ENCODE results near the gene ROR1. TPM values are rescaled to one million over a fixed set of nuclear protein-coding genes. Genes with fewer than 3 reads are reported as not detected.

Gene ROR1
- total RNA-seq, 1 experiment from 2014 or later = 19.0 TPM

DNA sequence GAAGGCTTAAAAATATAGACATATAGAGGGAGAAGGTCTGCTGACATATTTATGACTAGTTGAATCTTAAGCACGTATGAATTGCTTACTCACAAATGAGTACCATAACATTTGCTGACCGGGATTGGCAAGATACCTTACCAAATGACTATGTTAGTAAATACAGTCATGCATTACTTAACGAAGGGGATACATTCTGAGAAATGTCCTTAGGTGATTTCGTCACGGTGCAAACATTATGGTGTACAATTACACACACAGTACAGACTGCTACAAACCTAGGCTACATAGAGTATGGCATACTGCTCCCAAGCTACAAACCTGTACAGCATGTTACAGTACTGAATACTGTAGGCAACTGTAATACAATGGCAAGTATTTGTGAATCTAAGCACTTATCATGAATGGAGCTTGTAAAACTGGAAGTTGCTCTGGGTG is 410.2 kb downstream of the ROR1 start:
- Histone ChIP-seq H3K9me3 (ENCODE audit: insufficient read depth, low read depth) (no peaks in the 10 kb centered on the region), H2AFZ (no peak overlapping the region), H3K36me3 (ENCODE audit: low read depth) (no peaks in the 10 kb centered on the region), H3K27ac (0 out of 2 replicates have a peak overlapping the region, but pooled peaks have one; percentile 19), H3F3A (ENCODE audit: insufficient read depth, low read depth) (peaks cover 2% of the 10 kb centered on the region; the same call in 1 of the 2 replicates), H3K27me3 (ENCODE audit: insufficient read depth, low read depth) (no peaks in the 10 kb centered on the region), H3K9me2 (ENCODE audit: insufficient read depth) (no peaks in the 10 kb centered on the region), H3K4me2 (no peak overlapping the region), H4K20me1 (ENCODE audit: insufficient read depth) (no peaks in the 10 kb centered on the region), H3K4me1 (replicated peaks; ENCODE audit: insufficient read depth) (peaks cover 8% of the 10 kb centered on the region; the same call in 1 of the 2 replicates), H3K79me2 (ENCODE audit: low read depth) (no peaks in the 10 kb centered on the region), H3K4me3 (no peak overlapping the region)
- POLR2A ChIA-PET (ENCODE audit: unreplicated experiment) = no interaction called here
- no TSS peak for BruUV-seq (replicated peaks)
- DNase-seq = peak in 1 of 2 experiments; percentile 52
- CTCF ChIA-PET = no interaction called here
- intact Hi-C loops (cut with micrococcal nuclease; ENCODE audit: unreplicated experiment) = no loop called here
- no peak for TF ChIP-seq EZH2 (IDR thresholded peaks at IDR 0.05; ENCODE audit: low read depth)
- no peak for TF ChIP-seq CTCF (conservative IDR thresholded peaks at IDR 0.05)

DNA sequence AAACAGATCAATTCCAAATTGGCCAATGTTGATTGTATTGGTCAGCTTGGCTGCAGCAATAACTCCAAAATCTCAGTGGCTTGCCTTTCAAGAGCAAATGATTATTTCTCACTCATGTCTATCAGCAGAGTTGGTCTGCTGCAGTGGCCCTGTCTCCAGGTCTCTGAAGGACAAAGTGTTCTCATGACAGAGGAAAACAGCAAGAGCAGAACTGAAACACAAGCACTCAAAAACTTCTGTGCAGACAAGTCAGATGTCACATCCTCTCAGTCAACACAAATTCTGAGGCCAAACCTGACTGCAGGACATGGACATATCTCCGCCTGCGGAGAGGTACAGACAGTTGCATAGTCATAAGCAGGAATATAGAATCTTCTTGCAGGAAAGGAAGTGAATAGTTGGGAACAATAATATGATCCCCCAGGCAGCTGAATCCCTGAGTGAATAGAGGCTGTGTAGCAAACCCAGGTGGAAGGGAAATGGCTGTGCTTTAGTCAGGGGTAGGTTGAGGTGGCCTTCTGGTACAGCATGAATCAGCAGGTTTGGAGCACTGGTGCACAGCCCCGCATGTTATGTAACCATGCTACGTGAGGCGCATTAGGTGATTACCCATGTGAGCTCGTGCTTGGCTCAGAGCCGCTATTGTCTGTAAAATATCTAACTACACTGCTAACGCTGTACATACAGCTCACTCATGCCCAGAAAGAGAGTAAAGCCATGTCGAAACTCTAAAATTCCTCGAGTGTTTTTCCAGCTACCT is 412.5 kb downstream of the ROR1 start:
- Histone ChIP-seq H3K27me3 (ENCODE audit: insufficient read depth, low read depth) (no peaks in the 10 kb centered on the region), H3K4me3 (no peak overlapping the region), H3K9me2 (ENCODE audit: insufficient read depth) (no peaks in the 10 kb centered on the region), H3K4me2 (no peak overlapping the region), H3K27ac (no peak overlapping the region), H3F3A (ENCODE audit: insufficient read depth, low read depth) (no peaks in the 10 kb centered on the region), H4K20me1 (ENCODE audit: insufficient read depth) (no peaks in the 10 kb centered on the region), H2AFZ (no peak overlapping the region), H3K36me3 (ENCODE audit: low read depth) (no peaks in the 10 kb centered on the region), H3K4me1 (replicated peaks; ENCODE audit: insufficient read depth) (peaks cover 8% of the 10 kb centered on the region; the same call in 1 of the 2 replicates), H3K9me3 (ENCODE audit: insufficient read depth, low read depth) (no peaks in the 10 kb centered on the region), H3K79me2 (ENCODE audit: low read depth) (no peaks in the 10 kb centered on the region)
- ChIA-PET CTCF (interaction anchor here (0.6 kb wide), 1 partner anchor 49 kb away, joined by 10 read pairs; no protein-coding TSS in a partner anchor), POLR2A (ENCODE audit: unreplicated experiment) (no interaction called here)
- no TSS peak for BruUV-seq (replicated peaks)
- no peak for TF ChIP-seq EZH2 (IDR thresholded peaks at IDR 0.05; ENCODE audit: low read depth)
- TF ChIP-seq CTCF (conservative IDR thresholded peaks at IDR 0.05) = no peak
- intact Hi-C loops (cut with micrococcal nuclease; ENCODE audit: unreplicated experiment) = no loop called here
- no peak for DNase-seq

DNA sequence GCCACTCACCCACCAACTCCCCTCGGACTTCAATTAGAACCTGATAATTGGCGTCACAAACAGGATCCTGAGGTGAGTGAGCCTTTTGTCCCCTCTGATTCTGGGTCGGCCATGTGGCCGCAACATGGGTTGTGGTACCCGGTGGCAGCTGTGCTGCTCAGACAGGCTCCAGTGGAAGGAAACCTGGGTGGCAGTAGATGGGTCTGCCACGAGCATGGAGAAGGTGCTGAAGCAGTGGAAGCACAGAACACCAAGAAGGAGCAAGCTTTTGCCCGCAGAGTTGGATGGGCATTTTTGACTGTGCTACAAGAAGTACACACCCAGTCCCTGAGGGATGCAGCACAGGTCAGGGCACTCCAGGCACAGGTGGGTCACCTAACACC is 413.1 kb downstream of the ROR1 start:
- H3K4me1 ChIP-seq (replicated peaks; ENCODE audit: insufficient read depth) = peaks cover 8% of the 10 kb centered on the region; the same call in 1 of the 2 replicates
- H3K9me3 ChIP-seq (ENCODE audit: insufficient read depth, low read depth) = no peaks in the 10 kb centered on the region
- POLR2A ChIA-PET (ENCODE audit: unreplicated experiment) = no interaction called here
- H3F3A ChIP-seq (ENCODE audit: insufficient read depth, low read depth) = no peaks in the 10 kb centered on the region
- H3K4me2 ChIP-seq = no peak overlapping the region
- DNase-seq = no peak
- no peak overlapping the region for H2AFZ ChIP-seq
- no peaks in the 10 kb centered on the region for H3K9me2 ChIP-seq (ENCODE audit: insufficient read depth)
- H3K27ac ChIP-seq = no peak overlapping the region
- CTCF ChIA-PET = interaction anchor here (0.6 kb wide), 1 partner anchor 49 kb away, joined by 10 read pairs; no protein-coding TSS in a partner anchor
- TF ChIP-seq EZH2 (IDR thresholded peaks at IDR 0.05; ENCODE audit: low read depth) (no peak), CTCF (conservative IDR thresholded peaks at IDR 0.05) (no peak)
- no peaks in the 10 kb centered on the region for H4K20me1 ChIP-seq (ENCODE audit: insufficient read depth)
- no TSS peak for BruUV-seq (replicated peaks)
- H3K36me3 ChIP-seq (ENCODE audit: low read depth) = no peaks in the 10 kb centered on the region
- H3K79me2 ChIP-seq (ENCODE audit: low read depth) = no peaks in the 10 kb centered on the region
- intact Hi-C loops (cut with micrococcal nuclease; ENCODE audit: unreplicated experiment) = no loop called here
- no peak overlapping the region for H3K4me3 ChIP-seq
- H3K27me3 ChIP-seq (ENCODE audit: insufficient read depth, low read depth) = no peaks in the 10 kb centered on the region
